Neural cell (in vitro differentiated cells): Measurements from ENCODE around the gene HAUS3. TPM values are rescaled to one million over a fixed set of nuclear protein-coding genes. Genes with fewer than 3 reads are reported as not detected.

ENCODE experiments used
- H2AFZ ChIP-seq: fragments of 200-600, 300-800 bp; sonication (generic), shearing (Covaris generic); 2 replicates; pipeline ENCODE4 v1.6.0; 2014; ENCODE audit warnings: low read depth, mild to moderate bottlenecking, antibody characterized with exemption, low read length, moderate library complexity
- H3F3A ChIP-seq: fragments of 200-600 bp; shearing (Covaris generic); 2 replicates; pipeline ENCODE4 v1.6.1; 2016; ENCODE audit warnings: mild to moderate bottlenecking, moderate library complexity, mixed read lengths, antibody characterized with exemption, low read length; ENCODE audit not compliant: insufficient read depth, poor library complexity, severe bottlenecking
- H3K27ac ChIP-seq: fragments of 200-600, 300-800 bp; sonication (generic), shearing (Covaris generic); 2 replicates; pipeline ENCODE4 v1.5.1; 2014; ENCODE audit warnings: mild to moderate bottlenecking, low read length, moderate library complexity
- H3K27me3 ChIP-seq: fragments of 300-800, 200-600 bp; sonication (generic), shearing (Covaris generic); 2 replicates; pipeline ENCODE4 v1.6.0; 2014; ENCODE audit warnings: mild to moderate bottlenecking, low read depth, low read length, moderate library complexity; ENCODE audit not compliant: insufficient read depth
- H3K36me3 ChIP-seq: fragments of 300-800, 200-600 bp; sonication (generic), shearing (Covaris generic); 2 replicates; pipeline ENCODE4 v1.5.1; 2014; ENCODE audit warnings: mild to moderate bottlenecking, antibody characterized with exemption, low read length, moderate library complexity; ENCODE audit not compliant: insufficient read depth
- H3K4me2 ChIP-seq: fragments of 300-800, 200-600 bp; sonication (generic), shearing (Covaris generic); 2 replicates; pipeline ENCODE4 v1.6.0; 2014; ENCODE audit warnings: mild to moderate bottlenecking, low read length
- H3K4me3 ChIP-seq: fragments of 300-800, 200-600 bp; sonication (generic), shearing (Covaris generic); 2 replicates; pipeline ENCODE4 v1.5.1; 2014; ENCODE audit warnings: mild to moderate bottlenecking, low read length, moderate library complexity
- H3K79me2 ChIP-seq: fragments of 200-600 bp; shearing (Covaris generic); replicated peaks from 2 replicates; pipeline ENCODE4 v1.6.0; 2014; ENCODE audit warnings: mild to moderate bottlenecking, low read length, moderate library complexity; ENCODE audit not compliant: insufficient read depth
- H3K9ac ChIP-seq: fragments of 300-800, 200-600 bp; sonication (generic), shearing (Covaris generic); 2 replicates; pipeline ENCODE4 v1.6.1; 2016; ENCODE audit warnings: mild to moderate bottlenecking, low read length, mixed read lengths
- H3K9me2 ChIP-seq: fragments of 200-600 bp; shearing (Covaris generic); 2 replicates; pipeline ENCODE4 v1.6.1; 2016; ENCODE audit warnings: mild to moderate bottlenecking, low read length, mixed read lengths; ENCODE audit not compliant: insufficient read depth
- H3K9me3 ChIP-seq: fragments of 200-600, 300-800 bp; sonication (generic), shearing (Covaris generic); 2 replicates; pipeline ENCODE4 v1.6.1; 2016; ENCODE audit warnings: mild to moderate bottlenecking, mixed run types, low read length, moderate library complexity, mixed read lengths
- H4K20me1 ChIP-seq: fragments of 200-600 bp; shearing (Covaris generic); 2 replicates; pipeline ENCODE4 v1.6.1; 2016; ENCODE audit warnings: mild to moderate bottlenecking, mixed run types; ENCODE audit not compliant: insufficient read depth
- CTCF ChIP-seq: fragments of 450-650 bp; IDR thresholded peaks from 2 replicates; pipeline ENCODE4 v1.5.1; 2014; ENCODE audit warnings: antibody characterized with exemption, mild to moderate bottlenecking, moderate library complexity; ENCODE audit not compliant: poor library complexity, severe bottlenecking
- EP300 ChIP-seq: fragments of 450-650 bp; conservative IDR thresholded peaks from 2 replicates; pipeline ENCODE4 v1.6.1; 2014; ENCODE audit warnings: antibody characterized with exemption, mild to moderate bottlenecking, moderate library complexity; ENCODE audit not compliant: poor library complexity, severe bottlenecking
- EZH2 ChIP-seq: fragments of 200-600, 300-800 bp; shearing (Covaris generic), sonication (generic); IDR thresholded peaks from 2 replicates; pipeline ENCODE4 v1.6.1; 2014; ENCODE audit warnings: antibody characterized with exemption, low read length, borderline replicate concordance, mild to moderate bottlenecking; ENCODE audit not compliant: insufficient read depth, poor library complexity, severe bottlenecking
- MXI1 ChIP-seq: fragments of 450-650 bp; conservative IDR thresholded peaks from 2 replicates; pipeline ENCODE4 v1.6.1; 2014; ENCODE audit warnings: antibody characterized with exemption, mild to moderate bottlenecking; ENCODE audit not compliant: poor library complexity, severe bottlenecking
- POLR2AphosphoS5 ChIP-seq: IDR thresholded peaks from 2 replicates; pipeline ENCODE4 v1.6.1; 2012
- RAD21 ChIP-seq: fragments of 450-650 bp; conservative IDR thresholded peaks from 2 replicates; pipeline ENCODE4 v1.6.1; 2014; ENCODE audit warnings: antibody characterized with exemption, mild to moderate bottlenecking, moderate library complexity
- SMC3 ChIP-seq: fragments of 450-650 bp; conservative IDR thresholded peaks from 2 replicates; pipeline ENCODE4 v1.6.1; 2014; ENCODE audit warnings: antibody characterized with exemption, mild to moderate bottlenecking, moderate library complexity; ENCODE audit not compliant: poor library complexity
- TAF1 ChIP-seq: IDR thresholded peaks from 2 replicates; pipeline ENCODE4 v1.6.1; 2012; ENCODE audit warnings: low read depth
- polyA plus RNA-seq: library from polyadenylated mRNA; depleted of rRNA; stranded (reverse); fragments of >200 nt; gene quantifications from 2 replicates; pipeline ENCODE4 v1.2.3, GENCODE V29; 2014
- small RNA-seq, 3 experiments: library from RNA; depleted of rRNA; stranded (forward); fragments of <200 nt; gene quantifications; one replicate each; pipeline ENCODE3, GENCODE V24; 2012
- TF ChIP-seq, protein P1 (sequence below): IDR thresholded peaks from 2 replicates; pipeline ENCODE4 v1.6.1; 2012; ENCODE audit warnings: borderline replicate concordance

The HAUS3 gene
- polyA plus RNA-seq, 1 donor from 2014 or later, result 34.2 TPM

GRCh38 chr4:2179717-2180116 lies 62.2 kb downstream of the HAUS3 start:
- Histone ChIP-seq H4K20me1 (no peaks in the 10 kb centered on the region), H3F3A (no peaks in the 10 kb centered on the region), H3K9me3 (peaks cover 2% of the 10 kb centered on the region), H3K4me2 (no peak overlapping the region), H3K79me2 (no peaks in the 10 kb centered on the region), H3K27ac (no peak overlapping the region), H3K9ac (no peak overlapping the region), H3K4me3 (no peak overlapping the region), H2AFZ (no peak overlapping the region), H3K27me3 (no peaks in the 10 kb centered on the region), H3K9me2 (no peaks in the 10 kb centered on the region), H3K36me3 (no peaks in the 10 kb centered on the region)
- TF ChIP-seq, protein P1, sequence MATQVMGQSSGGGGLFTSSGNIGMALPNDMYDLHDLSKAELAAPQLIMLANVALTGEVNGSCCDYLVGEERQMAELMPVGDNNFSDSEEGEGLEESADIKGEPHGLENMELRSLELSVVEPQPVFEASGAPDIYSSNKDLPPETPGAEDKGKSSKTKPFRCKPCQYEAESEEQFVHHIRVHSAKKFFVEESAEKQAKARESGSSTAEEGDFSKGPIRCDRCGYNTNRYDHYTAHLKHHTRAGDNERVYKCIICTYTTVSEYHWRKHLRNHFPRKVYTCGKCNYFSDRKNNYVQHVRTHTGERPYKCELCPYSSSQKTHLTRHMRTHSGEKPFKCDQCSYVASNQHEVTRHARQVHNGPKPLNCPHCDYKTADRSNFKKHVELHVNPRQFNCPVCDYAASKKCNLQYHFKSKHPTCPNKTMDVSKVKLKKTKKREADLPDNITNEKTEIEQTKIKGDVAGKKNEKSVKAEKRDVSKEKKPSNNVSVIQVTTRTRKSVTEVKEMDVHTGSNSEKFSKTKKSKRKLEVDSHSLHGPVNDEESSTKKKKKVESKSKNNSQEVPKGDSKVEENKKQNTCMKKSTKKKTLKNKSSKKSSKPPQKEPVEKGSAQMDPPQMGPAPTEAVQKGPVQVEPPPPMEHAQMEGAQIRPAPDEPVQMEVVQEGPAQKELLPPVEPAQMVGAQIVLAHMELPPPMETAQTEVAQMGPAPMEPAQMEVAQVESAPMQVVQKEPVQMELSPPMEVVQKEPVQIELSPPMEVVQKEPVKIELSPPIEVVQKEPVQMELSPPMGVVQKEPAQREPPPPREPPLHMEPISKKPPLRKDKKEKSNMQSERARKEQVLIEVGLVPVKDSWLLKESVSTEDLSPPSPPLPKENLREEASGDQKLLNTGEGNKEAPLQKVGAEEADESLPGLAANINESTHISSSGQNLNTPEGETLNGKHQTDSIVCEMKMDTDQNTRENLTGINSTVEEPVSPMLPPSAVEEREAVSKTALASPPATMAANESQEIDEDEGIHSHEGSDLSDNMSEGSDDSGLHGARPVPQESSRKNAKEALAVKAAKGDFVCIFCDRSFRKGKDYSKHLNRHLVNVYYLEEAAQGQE, result no peak
- TF ChIP-seq CTCF (no peak), MXI1 (no peak), TAF1 (no peak), EP300 (no peak), SMC3 (no peak), RAD21 (no peak), EZH2 (no peak), POLR2AphosphoS5 (no peak)

- Histone ChIP-seq H3K9me2 (no peaks in the 10 kb centered on the region), H3K4me3 (no peak overlapping the region)
Measured at GRCh38 chr4:2178986-2179385, 62.9 kb downstream of the HAUS3 start.

More at GRCh38 chr4:2178986-2179385, 62.9 kb downstream of the HAUS3 start:
- H3K9me3 ChIP-seq, result peaks cover 2% of the 10 kb centered on the region
- H3K27ac ChIP-seq, result no peak overlapping the region
- H3K36me3 ChIP-seq, result no peaks in the 10 kb centered on the region
- no peaks in the 10 kb centered on the region for H3F3A ChIP-seq
- H2AFZ ChIP-seq, result no peak overlapping the region
- TF ChIP-seq SMC3, result no peak
- TF ChIP-seq EZH2, result no peak
- no peak overlapping the region for H3K4me2 ChIP-seq
- H3K79me2 ChIP-seq, result no peaks in the 10 kb centered on the region
- no peaks in the 10 kb centered on the region for H3K27me3 ChIP-seq
- H3K9ac ChIP-seq, result no peak overlapping the region
- H4K20me1 ChIP-seq, result no peaks in the 10 kb centered on the region

Small RNA genes lying within 50 kb of the gene (small RNA-seq; reads per million reads assigned to genes)
- 0 reads per million in 3 experiments for gene COX6B1P5

Other genes with a start within 250 kb of the HAUS3 start
- 40.5 and 56.7 TPM in 2 replicates for gene NELFA, start 233.1 kb downstream of the HAUS3 start, polyA plus RNA-seq
- gene NAT8L, start 182.8 kb downstream of the HAUS3 start, polyA plus RNA-seq, result 12.6 and 15.4 TPM in 2 replicates
- gene POLN, start within 50 bp of the HAUS3 start, polyA plus RNA-seq, result 0.76 and 1.1 TPM in 2 replicates
- gene MXD4, start 20.0 kb upstream of the HAUS3 start, polyA plus RNA-seq, result 58.4 and 65.4 TPM in 2 replicates
- gene ZFYVE28, start 176.5 kb upstream of the HAUS3 start, polyA plus RNA-seq, result 2.4 and 2.6 TPM in 2 replicates
- gene CFAP99, start 176.8 kb upstream of the HAUS3 start, polyA plus RNA-seq, result not detected in 2 replicates
- 48.2 and 67.9 TPM in 2 replicates for gene RNF4, start 227.0 kb upstream of the HAUS3 start, polyA plus RNA-seq